Neuronal stem cell (in vitro differentiated cells): ENCODE data around the gene WNT11.
A peak's percentile ranks its signal among the peaks of the same experiment; 100 is the strongest.

ENCODE experiments used
- DNase-seq: peaks from one replicate; pipeline ENCODE4 v3.0.0-alpha.2; 2013; ENCODE audit warnings: low spot score
- H2AFZ ChIP-seq: one replicate; pipeline ENCODE4 v1.6.1; 2013; ENCODE audit warnings: mild to moderate bottlenecking, low read length, inconsistent platforms
- H2AK5ac ChIP-seq: 2 replicates; pipeline ENCODE4 v1.6.1; 2013; ENCODE audit warnings: low read depth, mild to moderate bottlenecking, inconsistent platforms, low read length, moderate library complexity, mixed read lengths
- H2BK120ac ChIP-seq: 2 replicates; pipeline ENCODE4 v1.6.1; 2013; ENCODE audit warnings: low read depth, mild to moderate bottlenecking, inconsistent platforms, low read length, moderate library complexity, mixed read lengths
- H2BK12ac ChIP-seq: one replicate; pipeline ENCODE4 v1.6.1; 2013; ENCODE audit warnings: low read length, inconsistent platforms
- H2BK15ac ChIP-seq: 2 replicates; pipeline ENCODE4 v1.6.1; 2013; ENCODE audit warnings: mild to moderate bottlenecking, low read length, inconsistent platforms, mixed read lengths
- H2BK5ac ChIP-seq: one replicate; pipeline ENCODE4 v1.6.1; 2013; ENCODE audit warnings: inconsistent platforms, mild to moderate bottlenecking, low read length, moderate library complexity
- H3K14ac ChIP-seq: one replicate; pipeline ENCODE4 v1.6.1; 2013; ENCODE audit warnings: low read length, inconsistent platforms
- H3K18ac ChIP-seq: 2 replicates; pipeline ENCODE4 v1.6.1; 2013; ENCODE audit warnings: low read length, inconsistent platforms
- H3K23ac ChIP-seq: 2 replicates; pipeline ENCODE4 v1.6.1; 2013; ENCODE audit warnings: low read depth, mild to moderate bottlenecking, mixed read lengths, low read length, inconsistent platforms; ENCODE audit not compliant: poor library complexity
- H3K27ac ChIP-seq: replicated peaks from 3 replicates; pipeline ENCODE4 v1.5.1; 2013; ENCODE audit warnings: low read length, inconsistent platforms
- H3K27me3 ChIP-seq, 3 experiments: 2 replicates each; pipeline ENCODE4 v1.6.1; 2013; ENCODE audit warnings: low read length in 3 of 3, mild to moderate bottlenecking in 2 of 3, inconsistent platforms in 1 of 3, low read depth in 1 of 3, mixed read lengths in 1 of 3, moderate library complexity in 1 of 3; ENCODE audit not compliant: control insufficient read depth in 3 of 3, insufficient read depth in 3 of 3
- H3K36me3 ChIP-seq, 2 donors: replicated peaks in 1 of 2; 2 replicates each; pipeline ENCODE4 v1.6.1; 2013; ENCODE audit warnings: low read length in 2 of 2; ENCODE audit not compliant: control insufficient read depth in 2 of 2, insufficient read depth in 2 of 2
- H3K4ac ChIP-seq: 2 replicates; pipeline ENCODE4 v1.6.1; 2013; ENCODE audit warnings: inconsistent platforms, mild to moderate bottlenecking, low read length, moderate library complexity
- H3K4me1 ChIP-seq, 2 donors: 1 replicate in 1 of 2; 2 replicates in 1 of 2; pipeline ENCODE4 v1.6.1; 2013; ENCODE audit warnings: low read length in 2 of 2, low read depth in 1 of 2; ENCODE audit not compliant: control insufficient read depth in 2 of 2, insufficient read depth in 1 of 2
- H3K4me2 ChIP-seq: one replicate; pipeline ENCODE4 v1.6.1; 2013; ENCODE audit warnings: mild to moderate bottlenecking, low read length, inconsistent platforms; ENCODE audit not compliant: insufficient read depth, poor library complexity, severe bottlenecking
- H3K4me3 ChIP-seq, 2 donors: 2 replicates each; pipeline ENCODE4 v1.5.1; 2013; ENCODE audit warnings: low read length in 2 of 2, mild to moderate bottlenecking in 2 of 2, inconsistent platforms in 1 of 2, moderate library complexity in 1 of 2
- H3K79me1 ChIP-seq: one replicate; pipeline ENCODE4 v1.6.1; 2013; ENCODE audit warnings: low read depth, mild to moderate bottlenecking, inconsistent platforms, low read length, moderate library complexity
- H3K9ac ChIP-seq: one replicate; pipeline ENCODE4 v1.6.1; 2013; ENCODE audit warnings: mild to moderate bottlenecking, low read depth, low read length, inconsistent platforms; ENCODE audit not compliant: poor library complexity
- H3K9me3 ChIP-seq, 2 donors: replicated peaks in 1 of 2; 2 replicates each; pipeline versions ENCODE3 to v1.6.1; 2013; ENCODE audit warnings: low read length in 2 of 2, mild to moderate bottlenecking in 2 of 2, inconsistent platforms in 1 of 2, low read depth in 1 of 2, mixed read lengths in 1 of 2, moderate library complexity in 1 of 2; ENCODE audit not compliant: control insufficient read depth in 2 of 2, insufficient read depth in 1 of 2
- H4K8ac ChIP-seq: one replicate; pipeline ENCODE4 v1.6.1; 2013; ENCODE audit warnings: low read depth, mild to moderate bottlenecking, inconsistent platforms, low read length, moderate library complexity
- H4K91ac ChIP-seq: one replicate; pipeline ENCODE4 v1.6.1; 2013; ENCODE audit warnings: low read length, low read depth, mild to moderate bottlenecking, inconsistent platforms; ENCODE audit not compliant: poor library complexity
- WGBS, 2 donors: extraction: QIAGEN DNeasy Blood & Tissue Kit; methylation state at CpG; one replicate each; pipeline ENCODE4 v1.1.7; 2013; ENCODE audit warnings: missing lambda C conversion rate in 2 of 2, mixed read lengths in 1 of 2; ENCODE audit not compliant: insufficient read length in 2 of 2, insufficient replicate concordance in 1 of 2; ENCODE audit errors: extremely low coverage in 2 of 2; 5-methylcytosine and 5-hydroxymethylcytosine counted together

The WNT11 gene

GRCh38 chr11:76208438-76209374 lies 2.4 kb upstream of the WNT11 start:
- Histone ChIP-seq H3K4me3 (peak overlapping the region; percentile 56 to 76), H3K9ac (peak overlapping the region; percentile 33), H3K27ac (no peak overlapping the region), H2BK12ac (no peak overlapping the region), H3K36me3 (no peaks in the 10 kb centered on the region), H2AFZ (peak overlapping the region; percentile 92), H3K4ac (no peak overlapping the region), H3K18ac (peak overlapping the region; percentile 79), H2BK15ac (no peak overlapping the region), H4K91ac (no peak overlapping the region), H2AK5ac (peak overlapping the region; percentile 41), H2BK120ac (no peak overlapping the region), H4K8ac (no peak overlapping the region), H3K4me1 (peaks cover 20 to 28% of the 10 kb centered on the region in 2 donors), H3K9me3 (no peaks in the 10 kb centered on the region), H3K14ac (no peak overlapping the region), H3K79me1 (no peaks in the 10 kb centered on the region), H3K4me2 (peak overlapping the region; percentile 97), H3K27me3 (peaks cover 42 to 96% (median 94%) of the 10 kb centered on the region in 3 experiments), H2BK5ac (no peak overlapping the region), H3K23ac (peak overlapping the region; percentile 78)
- WGBS, 2 donors: no CpG with 5 or more reads among the region's 79 CpGs
- peak; percentile 79 for DNase-seq

GRCh38 chr11:76207642-76208401 lies 1.5 kb upstream of the WNT11 start:
- Histone ChIP-seq H3K4me3 (peak overlapping the region; percentile 56 to 76), H3K4me2 (peak overlapping the region; percentile 97), H3K9ac (peak overlapping the region; percentile 38), H2BK15ac (peak overlapping the region; percentile 61), H3K23ac (peak overlapping the region; percentile 78), H3K4ac (no peak overlapping the region), H3K9me3 (no peaks in the 10 kb centered on the region), H3K79me1 (no peaks in the 10 kb centered on the region), H3K36me3 (no peaks in the 10 kb centered on the region), H3K4me1 (peaks cover 20 to 28% of the 10 kb centered on the region in 2 donors), H4K8ac (no peak overlapping the region), H2BK12ac (no peak overlapping the region), H4K91ac (no peak overlapping the region), H3K14ac (no peak overlapping the region), H2AK5ac (peak overlapping the region; percentile 24), H2BK120ac (no peak overlapping the region), H2AFZ (peak overlapping the region; percentile 92), H3K18ac (peak overlapping the region; percentile 31), H2BK5ac (no peak overlapping the region), H3K27ac (no peak overlapping the region), H3K27me3 (peaks cover 42 to 97% (median 90%) of the 10 kb centered on the region in 3 experiments)
- WGBS, 2 donors: no CpG with 5 or more reads among the region's 55 CpGs
- peak; percentile 76 for DNase-seq

- peak overlapping the region; percentile 39 to 74 for H3K4me3 ChIP-seq
- peak overlapping the region; percentile 30 for H3K23ac ChIP-seq
- H4K91ac ChIP-seq: no peak overlapping the region
- no peaks in the 10 kb centered on the region for H3K9me3 ChIP-seq
- H2BK5ac ChIP-seq: no peak overlapping the region
- peak overlapping the region; percentile 92 for H3K4me2 ChIP-seq
- peak overlapping the region; percentile 82 for H3K14ac ChIP-seq
- peaks cover 16 to 25% of the 10 kb centered on the region in 2 donors for H3K4me1 ChIP-seq
- no peaks in the 10 kb centered on the region for H3K36me3 ChIP-seq
- peak overlapping the region; percentile 26 for H2BK120ac ChIP-seq
- H3K18ac ChIP-seq: peak overlapping the region; percentile 95
- no peaks in the 10 kb centered on the region for H3K79me1 ChIP-seq
- H3K27me3 ChIP-seq: peaks cover 39 to 96% (median 73%) of the 10 kb centered on the region in 3 experiments
- peak overlapping the region; percentile 94 for H2AFZ ChIP-seq
- WGBS, 2 donors: no CpG with 5 or more reads among the region's 18 CpGs
- no peak overlapping the region for H3K27ac ChIP-seq
- H3K4ac ChIP-seq: no peak overlapping the region
- DNase-seq: no peak
- H2BK15ac ChIP-seq: peak overlapping the region; percentile 91
- peak overlapping the region; percentile 84 for H2BK12ac ChIP-seq
- peak overlapping the region; percentile 94 for H2AK5ac ChIP-seq
- no peak overlapping the region for H4K8ac ChIP-seq
- peak overlapping the region; percentile 88 for H3K9ac ChIP-seq
Observed at GRCh38 chr11:76206077-76206326, 300 bp downstream of the WNT11 start.
